ENCODE results near the gene FOSL2.
A peak's percentile ranks its signal among the peaks of the same experiment; 100 is the strongest.

The FOSL2 gene

DNA sequence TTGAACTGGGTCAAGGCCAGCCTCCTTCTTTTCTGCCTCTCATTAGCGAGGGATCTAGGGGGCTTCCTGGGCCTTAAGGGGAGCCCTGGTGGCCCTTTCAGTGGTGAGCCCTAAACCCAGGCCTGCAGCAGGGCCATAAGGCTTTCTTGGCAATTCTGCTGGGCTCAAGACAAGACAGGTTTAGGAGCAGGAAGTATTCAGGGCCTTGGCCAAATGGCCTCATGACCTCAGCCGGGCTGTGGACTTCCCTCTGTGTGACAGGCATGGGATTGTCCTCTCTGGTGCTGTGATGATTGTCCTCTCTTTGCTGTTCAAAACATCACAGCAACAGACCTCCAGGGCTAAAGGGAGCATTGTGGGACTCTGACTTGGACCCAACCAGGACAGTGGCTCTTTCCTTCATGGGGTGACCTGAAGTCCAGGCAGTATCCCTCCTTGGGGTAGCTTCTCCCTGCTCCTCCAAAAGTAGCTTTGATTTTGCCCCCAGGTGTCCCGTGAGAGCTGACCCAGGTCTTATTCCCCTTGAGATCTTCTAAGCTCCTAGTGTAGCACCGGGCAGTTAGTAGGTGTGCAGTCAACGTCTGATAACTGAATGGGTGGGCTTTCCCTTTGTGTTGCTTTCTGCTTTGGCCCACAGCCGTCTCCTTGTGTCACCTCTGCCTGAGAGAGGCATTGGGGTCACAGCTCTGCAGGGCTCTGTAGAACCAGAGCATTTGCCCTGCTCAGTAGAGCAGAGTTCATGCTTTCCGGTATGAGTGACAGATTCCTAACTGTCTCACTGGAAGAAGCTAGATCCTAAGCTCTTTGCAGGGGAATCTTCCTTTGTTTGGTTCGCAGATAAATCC, 14.7 kb downstream of the FOSL2 start:
- Mint-ChIP-seq H3K27me3 (no peaks in the 10 kb centered on the region), H3K4me3 (no peak overlapping the region), H3K27ac (no peak overlapping the region), H3K4me1 (peaks cover 92% of the 10 kb centered on the region), H3K9me3 (peaks cover 0 to 4% of the 10 kb centered on the region in 2 donors)
- DNase-seq (no peak), ATAC-seq (no peak)

DNA sequence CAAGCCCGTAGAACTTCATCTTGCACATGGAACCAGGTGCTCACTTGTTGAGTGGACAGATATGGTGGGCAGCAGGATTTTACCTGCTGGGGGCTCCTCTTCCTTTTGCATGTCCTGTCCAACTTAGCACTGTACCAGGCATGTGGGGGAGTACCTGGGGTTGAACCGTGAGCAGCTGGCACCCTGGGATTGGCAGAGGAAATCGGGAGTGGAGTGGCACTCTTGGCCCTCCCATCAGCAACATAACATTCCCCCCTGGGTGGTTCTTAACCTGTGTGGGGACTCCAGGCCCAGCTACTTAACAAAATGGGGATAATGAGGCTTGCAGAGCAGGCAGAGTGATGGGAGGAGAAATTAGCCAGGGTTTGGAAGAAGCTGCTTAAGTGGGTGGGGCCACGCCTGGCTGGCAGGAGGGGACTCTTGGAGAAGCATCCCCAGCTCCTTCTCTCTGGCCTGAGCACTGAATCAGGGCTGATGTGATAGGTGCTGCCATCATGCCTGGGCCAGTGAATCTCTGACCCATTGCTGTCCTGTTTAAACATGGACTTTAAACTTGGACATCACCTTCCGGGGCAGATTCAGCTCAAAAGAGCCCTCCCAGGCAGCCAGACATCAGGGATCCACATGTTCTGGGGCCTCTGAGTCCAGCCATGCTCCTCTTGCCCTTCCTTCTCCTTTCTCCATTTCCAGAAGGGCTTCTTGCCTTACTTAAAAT, 15.5 kb downstream of the FOSL2 start:
- peaks cover 0 to 4% of the 10 kb centered on the region in 2 donors for H3K9me3 Mint-ChIP-seq
- peak overlapping the region; percentile 33 to 86 for H3K27ac Mint-ChIP-seq
- peak overlapping the region; percentile 62 to 70 for H3K4me3 Mint-ChIP-seq
- ATAC-seq (no peak), DNase-seq (no peak)
- peaks cover 92% of the 10 kb centered on the region for H3K4me1 Mint-ChIP-seq
- H3K27me3 Mint-ChIP-seq: no peaks in the 10 kb centered on the region

DNA sequence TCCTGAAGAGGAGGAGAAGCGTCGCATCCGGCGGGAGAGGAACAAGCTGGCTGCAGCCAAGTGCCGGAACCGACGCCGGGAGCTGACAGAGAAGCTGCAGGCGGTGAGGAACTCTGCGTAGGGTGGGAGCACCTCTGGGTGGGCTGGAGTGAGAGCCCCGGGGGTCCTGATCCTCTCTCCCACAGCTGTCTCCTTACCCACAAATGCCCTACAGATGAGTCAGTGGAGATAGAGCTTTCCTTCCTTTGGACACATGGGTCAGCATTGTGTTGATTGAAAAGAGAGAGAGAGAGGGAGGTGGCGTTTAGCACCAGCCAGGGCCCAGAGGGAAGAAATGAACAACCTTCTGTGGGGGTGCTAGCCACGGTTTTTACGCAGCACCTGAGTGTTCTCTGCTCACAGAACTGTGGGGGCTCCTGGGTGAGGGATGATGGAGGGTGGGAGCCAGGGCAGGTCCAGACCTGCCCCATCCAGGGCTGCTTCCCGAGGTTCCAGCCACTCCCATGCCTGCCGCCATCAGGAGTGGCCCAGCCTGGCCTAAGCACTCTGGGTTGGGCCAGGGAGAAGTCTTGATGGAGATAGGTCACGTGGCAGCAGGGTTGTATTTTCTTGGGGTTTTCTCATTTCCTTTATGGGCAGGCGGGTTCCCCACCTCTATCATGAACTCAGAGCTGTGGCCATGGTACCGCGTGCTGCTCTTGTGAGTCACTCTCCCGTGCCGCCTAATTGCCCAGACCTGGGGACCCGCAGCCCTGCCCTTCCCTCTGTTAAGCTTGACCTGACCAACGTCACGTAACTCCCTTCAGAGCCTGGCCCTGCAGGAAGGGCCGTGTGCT, 16.3 kb downstream of the FOSL2 start:
- no peaks in the 10 kb centered on the region for H3K27me3 Mint-ChIP-seq
- peaks cover 92% of the 10 kb centered on the region for H3K4me1 Mint-ChIP-seq
- H3K4me3 Mint-ChIP-seq: peak overlapping the region; percentile 62 to 70
- DNase-seq (peak; percentile 73 to 83), ATAC-seq (peak; percentile 83)
- peak overlapping the region; percentile 46 to 95 for H3K27ac Mint-ChIP-seq
- H3K9me3 Mint-ChIP-seq: peaks cover 0 to 4% of the 10 kb centered on the region in 2 donors

DNA sequence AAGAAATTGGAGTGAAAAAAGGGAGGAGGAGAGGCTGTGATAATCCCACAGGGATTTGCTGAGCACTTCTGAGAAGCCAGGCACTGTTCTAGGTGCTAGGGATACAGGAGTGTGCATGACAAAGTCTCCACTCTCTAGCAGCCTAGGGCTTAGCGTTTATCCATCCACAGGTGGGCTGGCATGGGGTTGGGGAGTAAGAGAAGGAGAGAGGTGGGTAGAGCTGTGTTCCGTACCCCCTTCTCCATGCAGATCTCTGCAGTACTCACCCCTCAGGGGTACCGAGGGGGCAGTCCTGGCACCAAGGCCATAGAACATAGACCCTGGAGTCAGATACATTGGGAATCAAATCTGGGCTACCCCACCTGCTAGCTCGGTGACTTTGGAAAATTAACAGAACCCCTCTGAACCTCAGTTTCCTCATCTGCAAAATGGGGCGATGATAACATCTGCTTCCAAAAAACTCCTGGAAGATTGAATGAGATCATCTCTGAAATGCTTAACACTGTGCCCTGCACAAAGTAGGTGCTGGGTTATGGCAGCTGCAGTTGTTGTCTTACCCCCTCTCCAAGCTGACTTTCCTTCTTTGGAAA, 18.6 kb downstream of the FOSL2 start:
- peaks cover 83% of the 10 kb centered on the region for H3K4me1 Mint-ChIP-seq
- peaks cover 0 to 4% of the 10 kb centered on the region in 2 donors for H3K9me3 Mint-ChIP-seq
- peak overlapping the region; percentile 68 to 81 for H3K27ac Mint-ChIP-seq
- H3K4me3 Mint-ChIP-seq: peak overlapping the region in 1 of 2 donors; percentile 70
- no peak for DNase-seq
- H3K27me3 Mint-ChIP-seq: no peaks in the 10 kb centered on the region
- no peak for ATAC-seq

DNA sequence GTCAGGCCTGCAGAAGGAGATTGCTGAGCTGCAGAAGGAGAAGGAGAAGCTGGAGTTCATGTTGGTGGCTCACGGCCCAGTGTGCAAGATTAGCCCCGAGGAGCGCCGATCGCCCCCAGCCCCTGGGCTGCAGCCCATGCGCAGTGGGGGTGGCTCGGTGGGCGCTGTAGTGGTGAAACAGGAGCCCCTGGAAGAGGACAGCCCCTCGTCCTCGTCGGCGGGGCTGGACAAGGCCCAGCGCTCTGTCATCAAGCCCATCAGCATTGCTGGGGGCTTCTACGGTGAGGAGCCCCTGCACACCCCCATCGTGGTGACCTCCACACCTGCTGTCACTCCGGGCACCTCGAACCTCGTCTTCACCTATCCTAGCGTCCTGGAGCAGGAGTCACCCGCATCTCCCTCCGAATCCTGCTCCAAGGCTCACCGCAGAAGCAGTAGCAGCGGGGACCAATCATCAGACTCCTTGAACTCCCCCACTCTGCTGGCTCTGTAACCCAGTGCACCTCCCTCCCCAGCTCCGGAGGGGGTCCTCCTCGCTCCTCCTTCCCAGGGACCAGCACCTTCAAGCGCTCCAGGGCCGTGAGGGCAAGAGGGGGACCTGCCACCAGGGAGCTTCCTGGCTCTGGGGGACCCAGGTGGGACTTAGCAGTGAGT, 19.4 kb downstream of the FOSL2 start:
- H3K27ac Mint-ChIP-seq: peak overlapping the region in 1 of 2 donors; percentile 72
- DNase-seq (no peak), ATAC-seq (no peak)
- no peak overlapping the region for H3K4me3 Mint-ChIP-seq
- H3K4me1 Mint-ChIP-seq: peaks cover 75% of the 10 kb centered on the region
- H3K27me3 Mint-ChIP-seq: no peaks in the 10 kb centered on the region
- peaks cover 0 to 4% of the 10 kb centered on the region in 2 donors for H3K9me3 Mint-ChIP-seq

DNA sequence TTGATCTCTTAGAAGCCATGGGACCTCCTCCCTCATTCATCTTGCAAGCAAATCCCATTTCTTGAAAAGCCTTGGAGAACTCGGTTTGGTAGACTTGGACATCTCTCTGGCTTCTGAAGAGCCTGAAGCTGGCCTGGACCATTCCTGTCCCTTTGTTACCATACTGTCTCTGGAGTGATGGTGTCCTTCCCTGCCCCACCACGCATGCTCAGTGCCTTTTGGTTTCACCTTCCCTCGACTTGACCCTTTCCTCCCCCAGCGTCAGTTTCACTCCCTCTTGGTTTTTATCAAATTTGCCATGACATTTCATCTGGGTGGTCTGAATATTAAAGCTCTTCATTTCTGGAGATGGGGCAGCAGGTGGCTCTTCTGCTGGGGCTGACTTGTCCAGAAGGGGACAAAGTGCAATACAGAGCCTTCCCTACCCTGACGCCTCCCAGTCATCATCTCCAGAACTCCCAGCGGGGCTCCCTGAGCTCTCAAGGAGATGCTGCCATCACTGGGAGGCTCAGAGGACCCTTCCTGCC, 20.0 kb downstream of the FOSL2 start:
- Mint-ChIP-seq H3K4me3 (no peak overlapping the region), H3K9me3 (peaks cover 0 to 4% of the 10 kb centered on the region in 2 donors), H3K4me1 (peaks cover 74% of the 10 kb centered on the region), H3K27me3 (no peaks in the 10 kb centered on the region), H3K27ac (no peak overlapping the region)
- DNase-seq (no peak), ATAC-seq (no peak)

DNA sequence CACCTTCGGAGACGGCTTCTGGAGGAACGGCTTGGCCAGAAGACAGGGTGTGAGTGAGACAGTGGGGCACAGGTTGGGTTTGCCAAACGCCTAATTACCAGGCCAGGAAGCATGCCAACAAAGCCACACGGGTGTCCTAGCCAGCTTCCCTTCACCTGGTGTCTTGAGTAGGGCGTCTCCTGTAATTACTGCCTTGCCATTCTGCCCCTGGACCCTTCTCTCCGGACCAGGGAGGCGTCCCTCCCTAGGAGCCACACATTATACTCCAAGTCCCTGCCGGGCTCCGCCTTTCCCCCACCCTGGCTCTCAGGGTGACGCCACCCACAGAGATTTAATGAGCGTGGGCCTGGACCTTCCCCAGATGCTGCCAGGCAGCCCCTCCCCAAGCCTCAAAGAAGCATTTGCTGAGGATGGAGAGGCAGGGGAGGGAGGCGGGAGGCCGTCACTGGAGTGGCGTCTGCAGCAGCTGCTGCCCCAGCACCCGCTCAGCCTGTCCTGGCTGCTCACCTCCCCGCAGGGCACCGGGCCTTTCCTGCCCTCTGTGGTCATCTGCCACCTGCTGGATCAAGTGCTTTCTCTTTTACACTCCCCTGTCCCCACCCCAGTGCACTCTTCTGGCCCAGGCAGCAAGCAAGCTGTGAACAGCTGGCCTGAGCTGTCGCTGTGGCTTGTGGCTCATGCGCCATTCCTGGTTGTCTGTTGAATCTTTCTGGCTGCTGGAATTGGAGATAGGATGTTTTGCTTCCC, 20.7 kb downstream of the FOSL2 start:
- ATAC-seq: no peak
- Mint-ChIP-seq H3K4me1 (peaks cover 68% of the 10 kb centered on the region), H3K4me3 (no peak overlapping the region), H3K27me3 (no peaks in the 10 kb centered on the region), H3K27ac (peak overlapping the region in 1 of 2 donors; percentile 80), H3K9me3 (peaks cover 0 to 4% of the 10 kb centered on the region in 2 donors)
- DNase-seq: no peak

DNA sequence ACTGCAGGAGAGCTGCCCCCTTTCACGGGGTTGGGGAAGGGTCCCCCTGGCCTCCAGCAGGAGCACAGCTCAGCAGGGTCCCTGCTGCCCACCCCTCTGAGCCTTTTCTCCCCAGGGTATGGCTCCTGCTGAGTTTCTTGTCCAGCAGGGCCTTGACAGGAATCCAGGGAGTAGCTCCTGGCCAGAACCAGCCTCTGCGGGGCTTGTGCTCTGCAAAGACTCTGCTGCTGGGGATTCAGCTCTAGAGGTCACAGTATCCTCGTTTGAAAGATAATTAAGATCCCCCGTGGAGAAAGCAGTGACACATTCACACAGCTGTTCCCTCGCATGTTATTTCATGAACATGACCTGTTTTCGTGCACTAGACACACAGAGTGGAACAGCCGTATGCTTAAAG, 21.2 kb downstream of the FOSL2 start:
- peaks cover 67% of the 10 kb centered on the region for H3K4me1 Mint-ChIP-seq
- ATAC-seq (no peak), DNase-seq (no peak)
- no peak overlapping the region for H3K4me3 Mint-ChIP-seq
- H3K27ac Mint-ChIP-seq: no peak overlapping the region
- peaks cover 0 to 4% of the 10 kb centered on the region in 2 donors for H3K9me3 Mint-ChIP-seq
- no peaks in the 10 kb centered on the region for H3K27me3 Mint-ChIP-seq

DNA sequence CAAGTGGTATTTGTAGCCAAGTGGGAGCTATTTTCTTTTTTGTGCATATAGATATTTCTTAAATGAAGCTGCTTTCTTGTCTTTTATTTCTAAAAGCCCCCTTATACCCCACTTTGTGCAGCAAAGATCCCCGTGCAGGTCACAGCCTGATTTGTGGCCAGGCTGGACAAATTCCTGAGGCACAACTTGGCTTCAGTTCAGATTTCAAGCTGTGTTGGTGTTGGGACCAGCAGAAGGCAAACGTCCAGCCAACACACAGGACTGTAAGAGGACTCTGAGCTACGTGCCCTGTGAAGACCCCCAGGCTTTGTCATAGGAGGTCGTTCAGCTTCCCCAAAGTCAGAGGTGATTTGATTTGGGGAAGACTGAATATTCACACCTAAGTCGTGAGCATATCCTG, 21.9 kb downstream of the FOSL2 start:
- Mint-ChIP-seq H3K4me1 (peaks cover 66% of the 10 kb centered on the region), H3K27ac (no peak overlapping the region), H3K4me3 (no peak overlapping the region), H3K27me3 (no peaks in the 10 kb centered on the region), H3K9me3 (peaks cover 0 to 4% of the 10 kb centered on the region in 2 donors)
- no peak for ATAC-seq
- no peak for DNase-seq

DNA sequence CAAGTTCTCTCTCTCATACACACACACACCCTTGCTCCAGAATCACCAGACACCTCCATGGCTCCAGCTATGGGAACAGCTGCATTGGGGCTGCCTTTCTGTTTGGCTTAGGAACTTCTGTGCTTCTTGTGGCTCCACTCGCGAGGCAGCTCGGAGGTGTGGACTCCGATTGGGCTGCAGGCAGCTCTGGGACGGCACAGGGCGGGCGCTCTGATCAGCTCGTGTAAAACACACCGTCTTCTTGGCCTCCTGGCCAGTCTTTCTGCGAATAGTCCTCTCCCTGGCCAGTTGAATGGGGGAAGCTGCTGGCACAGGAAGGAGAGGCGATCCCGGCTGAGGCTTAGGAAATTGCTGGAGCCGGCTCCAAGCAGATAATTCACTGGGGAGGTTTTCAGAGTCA, 22.4 kb downstream of the FOSL2 start:
- H3K27ac Mint-ChIP-seq: peak overlapping the region in 1 of 2 donors; percentile 42
- DNase-seq: no peak

DNA sequence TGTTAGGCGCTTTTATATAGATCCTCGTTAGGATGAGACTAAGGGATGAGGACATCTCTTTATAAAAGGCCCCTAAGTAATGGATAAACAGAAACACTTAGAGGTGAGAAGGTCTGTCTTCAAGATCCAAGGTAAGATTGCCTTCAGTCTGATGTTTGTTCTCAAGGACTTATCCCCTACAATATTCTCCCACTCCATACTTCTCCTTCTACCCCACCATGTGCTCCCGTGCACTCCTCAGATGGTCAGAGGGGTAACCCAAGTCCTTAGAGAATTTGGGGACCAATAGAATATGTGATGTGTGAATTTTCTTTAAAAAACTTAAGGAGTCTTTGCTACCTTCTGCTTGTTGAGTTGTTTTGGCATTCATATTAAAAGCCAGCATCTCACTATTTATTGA, 23.1 kb downstream of the FOSL2 start:
- Mint-ChIP-seq H3K27me3 (no peaks in the 10 kb centered on the region), H3K27ac (peak overlapping the region in 1 of 2 donors; percentile 3), H3K4me3 (no peak overlapping the region), H3K4me1 (peaks cover 66% of the 10 kb centered on the region), H3K9me3 (no peaks in the 10 kb centered on the region)
- ATAC-seq (no peak), DNase-seq (no peak)

More for the DNA sequence above, 22.4 kb downstream of the FOSL2 start:
- H3K9me3 Mint-ChIP-seq: peaks cover 0 to 2% of the 10 kb centered on the region in 2 donors
- no peak for ATAC-seq
- H3K4me3 Mint-ChIP-seq: no peak overlapping the region
- H3K4me1 Mint-ChIP-seq: peaks cover 66% of the 10 kb centered on the region
- H3K27me3 Mint-ChIP-seq: no peaks in the 10 kb centered on the region

DNA sequence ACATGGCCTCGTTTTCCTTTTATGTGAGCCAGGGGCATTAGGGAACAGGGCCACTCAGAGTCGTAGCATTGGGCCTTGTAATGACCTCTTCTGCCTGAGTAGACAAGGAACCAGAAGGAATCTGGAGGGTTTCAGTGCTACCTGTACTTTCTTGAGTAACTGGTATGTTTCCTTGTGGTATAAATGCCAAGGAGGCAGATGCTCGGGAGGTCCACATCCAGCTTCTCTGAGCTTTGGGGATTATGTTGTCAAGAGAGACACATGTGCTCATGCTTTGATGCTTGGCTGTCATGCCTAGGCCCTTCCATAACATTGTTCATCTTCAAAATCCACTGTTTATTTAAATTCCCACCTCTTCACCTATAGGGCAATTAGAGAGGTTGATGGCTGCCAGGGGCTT, 26.3 kb downstream of the FOSL2 start:
- Mint-ChIP-seq H3K27ac (peak overlapping the region in 1 of 2 donors; percentile 76), H3K4me1 (peaks cover 63% of the 10 kb centered on the region), H3K27me3 (no peaks in the 10 kb centered on the region), H3K4me3 (no peak overlapping the region), H3K9me3 (no peaks in the 10 kb centered on the region)
- no peak for ATAC-seq
- no peak for DNase-seq

DNA sequence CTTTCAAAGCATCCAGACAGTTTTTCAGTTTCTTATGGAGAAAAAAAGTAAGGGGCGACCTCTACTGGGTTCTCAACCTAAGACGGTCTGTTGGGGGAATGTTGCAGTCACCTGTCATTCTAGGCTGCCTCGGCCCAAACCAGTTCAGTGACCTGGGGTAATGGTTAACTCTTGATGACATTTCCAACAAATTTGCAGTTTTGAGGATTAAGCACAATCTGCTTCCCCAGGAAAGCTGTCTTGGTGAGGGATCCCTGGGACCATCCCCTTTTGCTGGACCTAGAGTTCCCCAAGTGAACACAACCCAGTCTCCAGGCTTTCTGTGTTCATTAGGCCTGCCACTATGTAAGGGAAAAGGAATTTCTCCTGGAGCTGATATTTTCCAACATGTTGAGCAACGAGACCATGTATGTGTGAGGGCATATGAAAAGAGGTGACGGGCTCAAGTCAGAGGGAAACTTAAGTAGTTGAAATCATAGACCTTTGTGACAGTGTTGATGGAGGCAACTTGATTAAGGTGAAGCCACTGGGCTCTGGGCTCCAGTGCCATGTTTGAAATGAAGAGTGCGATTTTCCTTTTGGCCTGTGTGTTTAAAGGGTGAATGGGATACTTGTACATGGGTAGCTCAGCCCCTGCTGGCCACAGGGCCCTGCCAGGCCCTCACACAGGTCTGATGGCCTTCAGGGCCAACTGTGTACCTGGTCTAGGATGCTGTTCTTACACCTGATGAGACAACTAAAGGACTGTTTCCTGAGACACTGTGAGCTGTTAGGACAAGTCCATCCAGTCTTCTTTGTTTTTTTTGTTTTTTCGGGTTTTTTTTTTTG, 27.0 kb downstream of the FOSL2 start:
- H3K4me3 Mint-ChIP-seq: no peak overlapping the region
- H3K27me3 Mint-ChIP-seq: no peaks in the 10 kb centered on the region
- H3K27ac Mint-ChIP-seq: no peak overlapping the region
- ATAC-seq: no peak
- DNase-seq: no peak
- peaks cover 70% of the 10 kb centered on the region for H3K4me1 Mint-ChIP-seq
- H3K9me3 Mint-ChIP-seq: no peaks in the 10 kb centered on the region

Measured in stimulated activated naive CD8-positive, alpha-beta T cell treated with anti-CD3 and anti-CD28 coated beads, Interleukin-15, amount 100 ng/mL, for 72 hours (primary cell).